Mesenchymal stem cell (in vitro differentiated cells and primary cell): ENCODE results near the gene SLC26A4.
A peak's percentile ranks its signal among the peaks of the same experiment; 100 is the strongest.

Experiments
- DNase-seq: peaks from one replicate; pipeline ENCODE4 v3.0.0-alpha.2; 2013
- H2AFZ ChIP-seq: one replicate; pipeline ENCODE4 v1.6.1; 2013; ENCODE audit warnings: low read depth, mild to moderate bottlenecking, control low read depth, inconsistent platforms, low read length, moderate library complexity
- H2AK5ac ChIP-seq: 2 replicates; pipeline ENCODE4 v1.6.1; 2013; ENCODE audit warnings: low read length, moderate library complexity, mild to moderate bottlenecking, inconsistent platforms; ENCODE audit not compliant: severe bottlenecking
- H2BK120ac ChIP-seq: one replicate; pipeline ENCODE4 v1.6.1; 2013; ENCODE audit warnings: low read depth, mild to moderate bottlenecking, inconsistent platforms, low read length, moderate library complexity
- H2BK12ac ChIP-seq, 2 experiments: one replicate each; pipeline ENCODE4 v1.6.1; 2013; ENCODE audit warnings: inconsistent platforms in 2 of 2, low read length in 2 of 2, mild to moderate bottlenecking in 2 of 2, moderate library complexity in 2 of 2, control low read depth in 1 of 2
- H2BK15ac ChIP-seq: one replicate; pipeline ENCODE4 v1.6.1; 2013; ENCODE audit warnings: mild to moderate bottlenecking, low read depth, inconsistent platforms; ENCODE audit not compliant: poor library complexity, severe bottlenecking
- H2BK5ac ChIP-seq: 2 replicates; pipeline ENCODE4 v1.6.1; 2013; ENCODE audit warnings: low read depth, mild to moderate bottlenecking, low read length, control low read depth, inconsistent platforms; ENCODE audit not compliant: poor library complexity, severe bottlenecking
- H3K14ac ChIP-seq, 2 experiments: one replicate each; pipeline ENCODE4 v1.6.1; 2013; ENCODE audit warnings: inconsistent platforms in 2 of 2, low read length in 2 of 2, control low read depth in 1 of 2, mild to moderate bottlenecking in 1 of 2, moderate library complexity in 1 of 2
- H3K18ac ChIP-seq, 2 experiments: one replicate each; pipeline ENCODE4 v1.6.1; 2013; ENCODE audit warnings: inconsistent platforms in 2 of 2, low read length in 2 of 2, control low read depth in 1 of 2, low read depth in 1 of 2, mild to moderate bottlenecking in 1 of 2
- H3K23ac ChIP-seq, 2 experiments: one replicate each; pipeline ENCODE4 v1.6.1; 2013; ENCODE audit warnings: inconsistent platforms in 2 of 2, low read length in 2 of 2, mild to moderate bottlenecking in 2 of 2, moderate library complexity in 2 of 2, control low read depth in 1 of 2
- H3K27ac ChIP-seq: 2 replicates; pipeline ENCODE4 v1.5.1; 2013; ENCODE audit warnings: mild to moderate bottlenecking, moderate library complexity, low read length, control low read depth, inconsistent platforms; ENCODE audit not compliant: poor library complexity, severe bottlenecking
- H3K27me3 ChIP-seq, 2 experiments: 2 replicates each; pipeline versions ENCODE4 v1.6.1 to v1.7.0; 2013; ENCODE audit warnings: low read length in 2 of 2, mild to moderate bottlenecking in 2 of 2, moderate library complexity in 2 of 2, control low read depth in 1 of 2, inconsistent platforms in 1 of 2; ENCODE audit not compliant: control insufficient read depth in 1 of 2, insufficient read depth in 1 of 2
- H3K36me3 ChIP-seq, 2 experiments: 2 replicates each; pipeline versions ENCODE4 v1.6.1 to v1.7.0; 2013; ENCODE audit warnings: low read length in 2 of 2, control low read depth in 1 of 2, inconsistent platforms in 1 of 2, low read depth in 1 of 2, mild to moderate bottlenecking in 1 of 2; ENCODE audit not compliant: insufficient read depth in 2 of 2, control insufficient read depth in 1 of 2
- H3K4ac ChIP-seq, 2 experiments: one replicate each; pipeline ENCODE4 v1.6.1; 2013; ENCODE audit warnings: inconsistent platforms in 2 of 2, low read length in 2 of 2, mild to moderate bottlenecking in 2 of 2, moderate library complexity in 2 of 2, control low read depth in 1 of 2, low read depth in 1 of 2
- H3K4me1 ChIP-seq: 2 replicates; pipeline ENCODE4 v1.6.1; 2013; ENCODE audit warnings: low read depth, low read length, control low read depth; ENCODE audit not compliant: control insufficient read depth, insufficient read depth
- H3K4me2 ChIP-seq: 2 replicates; pipeline ENCODE4 v1.6.1; 2013; ENCODE audit warnings: low read length, mild to moderate bottlenecking, inconsistent platforms; ENCODE audit not compliant: poor library complexity, severe bottlenecking
- H3K4me3 ChIP-seq, 2 experiments: 2 replicates each; pipeline versions ENCODE4 v1.5.1 to v1.7.0; 2013; ENCODE audit warnings: low read length in 2 of 2, mild to moderate bottlenecking in 2 of 2, control low read depth in 1 of 2, low read depth in 1 of 2; ENCODE audit not compliant: insufficient read depth in 1 of 2
- H3K79me1 ChIP-seq: replicated peaks from 2 replicates; pipeline ENCODE4 v1.6.1; 2013; ENCODE audit warnings: mild to moderate bottlenecking, control low read depth, low read length, inconsistent platforms; ENCODE audit not compliant: poor library complexity, severe bottlenecking
- H3K9ac ChIP-seq: 2 replicates; pipeline ENCODE4 v1.7.0; 2013; ENCODE audit warnings: mild to moderate bottlenecking, low read length, moderate library complexity
- H3K9me3 ChIP-seq: 2 replicates; pipeline ENCODE4 v1.7.0; 2013; ENCODE audit warnings: mild to moderate bottlenecking, low read length; ENCODE audit not compliant: control insufficient read depth
- H4K8ac ChIP-seq: one replicate; pipeline ENCODE4 v1.6.1; 2013; ENCODE audit warnings: inconsistent platforms, mild to moderate bottlenecking, low read length, moderate library complexity
- H4K91ac ChIP-seq: one replicate; pipeline ENCODE4 v1.6.1; 2013; ENCODE audit warnings: mild to moderate bottlenecking, low read length, inconsistent platforms
- WGBS: methylation state at CpG from one replicate; pipeline ENCODE4 v1.1.7; 2013; ENCODE audit warnings: mixed read lengths; 5-methylcytosine and 5-hydroxymethylcytosine counted together

The SLC26A4 gene

DNA sequence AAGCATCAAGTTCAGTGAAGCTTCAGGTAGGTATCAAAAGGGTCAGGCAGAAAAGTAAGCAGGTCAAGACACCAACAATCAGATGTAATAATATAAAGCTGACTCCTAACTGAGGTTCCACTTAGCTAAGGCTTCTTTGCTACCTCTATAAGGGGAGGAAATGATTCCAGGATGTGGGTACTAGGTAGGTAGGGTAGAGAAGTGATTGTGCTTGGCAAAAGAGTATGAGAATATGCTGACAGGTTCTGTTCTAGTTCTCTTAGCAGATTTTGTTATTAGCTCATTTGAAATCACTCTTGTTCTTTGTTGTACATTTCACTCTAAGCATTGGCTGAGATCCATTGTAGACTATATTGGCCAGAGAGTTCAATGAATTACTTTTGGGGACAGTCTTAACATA, 42.6 kb downstream of the SLC26A4 start:
- H2AFZ ChIP-seq, result no peak overlapping the region
- H3K9me3 ChIP-seq, result no peaks in the 10 kb centered on the region
- H3K4me1 ChIP-seq, result no peaks in the 10 kb centered on the region
- H2BK15ac ChIP-seq, result no peak overlapping the region
- no peak overlapping the region for H4K91ac ChIP-seq
- H3K4me3 ChIP-seq, result no peak overlapping the region
- H3K4ac ChIP-seq, result no peak overlapping the region
- no peaks in the 10 kb centered on the region for H3K79me1 ChIP-seq
- no peak overlapping the region for H2BK120ac ChIP-seq
- no peak overlapping the region for H3K9ac ChIP-seq
- no peak overlapping the region for H3K4me2 ChIP-seq
- H4K8ac ChIP-seq, result no peak overlapping the region
- no peak overlapping the region for H2AK5ac ChIP-seq
- no peak overlapping the region for H3K27ac ChIP-seq
- no peak overlapping the region for H3K18ac ChIP-seq
- no peak overlapping the region for H3K14ac ChIP-seq
- no peaks in the 10 kb centered on the region for H3K36me3 ChIP-seq
- no peak overlapping the region for H3K23ac ChIP-seq
- no peak for DNase-seq
- H2BK12ac ChIP-seq, result no peak overlapping the region
- peaks cover 0 to 8% of the 10 kb centered on the region in 2 experiments for H3K27me3 ChIP-seq
- H2BK5ac ChIP-seq, result no peak overlapping the region

DNA sequence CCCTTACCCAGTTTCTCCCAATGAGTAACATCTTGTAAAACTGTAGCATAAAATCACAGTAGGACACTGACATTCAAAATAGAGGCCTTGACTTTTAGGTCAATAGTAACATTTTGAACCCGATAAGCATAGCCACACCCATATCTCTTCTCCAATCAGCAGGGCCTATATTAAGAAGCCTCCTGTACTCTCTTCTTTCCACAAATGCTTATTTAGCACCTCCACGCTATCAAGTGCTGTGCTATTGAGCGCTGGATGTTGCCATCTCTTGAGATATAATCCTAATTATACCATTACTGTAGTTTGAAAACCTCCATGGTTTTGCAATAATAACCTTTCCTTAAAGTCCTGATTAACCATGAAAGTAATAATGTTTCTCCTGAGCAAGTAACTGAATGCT, 43.2 kb downstream of the SLC26A4 start:
- no peak for DNase-seq
- Histone ChIP-seq H3K9me3 (no peaks in the 10 kb centered on the region), H3K27ac (no peak overlapping the region), H3K23ac (no peak overlapping the region), H3K4me3 (no peak overlapping the region), H4K8ac (no peak overlapping the region), H3K9ac (no peak overlapping the region), H2BK12ac (no peak overlapping the region), H2BK15ac (no peak overlapping the region), H2AK5ac (no peak overlapping the region), H3K27me3 (peaks cover 0 to 8% of the 10 kb centered on the region in 2 experiments), H3K36me3 (no peaks in the 10 kb centered on the region), H3K4ac (no peak overlapping the region), H3K79me1 (no peaks in the 10 kb centered on the region), H2BK120ac (no peak overlapping the region), H3K14ac (no peak overlapping the region), H2AFZ (no peak overlapping the region), H2BK5ac (no peak overlapping the region), H3K4me2 (no peak overlapping the region), H4K91ac (no peak overlapping the region), H3K18ac (no peak overlapping the region), H3K4me1 (no peaks in the 10 kb centered on the region)
- 99% methylated on average over 3 of the region's 3 CpGs for WGBS

DNA sequence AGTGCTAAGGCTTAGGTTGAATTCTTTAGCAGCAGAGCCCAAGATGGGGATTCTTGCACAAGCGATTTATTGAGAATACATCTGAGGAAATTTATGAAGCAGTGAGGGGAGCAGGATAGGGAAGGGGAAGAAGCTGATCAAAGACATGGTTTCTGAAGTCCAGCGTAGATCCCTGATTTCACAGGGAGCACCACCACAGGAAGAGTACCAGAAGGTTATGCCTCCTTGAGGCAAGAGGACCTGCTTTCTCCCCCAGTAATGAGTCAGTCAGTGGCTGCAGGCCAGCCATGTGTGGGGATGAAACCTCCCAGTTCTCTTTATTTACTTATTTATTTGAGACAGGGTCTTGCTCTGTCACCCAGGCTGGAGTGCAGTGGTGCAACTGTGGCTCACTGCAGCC, 48.3 kb downstream of the SLC26A4 start:
- Histone ChIP-seq H2BK12ac (no peak overlapping the region), H3K4ac (no peak overlapping the region), H3K9me3 (no peaks in the 10 kb centered on the region), H2BK120ac (no peak overlapping the region), H2AFZ (no peak overlapping the region), H3K36me3 (no peaks in the 10 kb centered on the region), H3K4me3 (no peak overlapping the region), H3K14ac (peak overlapping the region in 1 of 2 experiments; percentile 8), H4K8ac (no peak overlapping the region), H3K9ac (no peak overlapping the region), H3K27me3 (peaks cover 0 to 3% of the 10 kb centered on the region in 2 experiments), H2BK15ac (no peak overlapping the region), H3K79me1 (no peaks in the 10 kb centered on the region), H3K18ac (no peak overlapping the region), H3K27ac (no peak overlapping the region), H2AK5ac (no peak overlapping the region), H3K4me1 (no peaks in the 10 kb centered on the region), H4K91ac (no peak overlapping the region), H3K23ac (no peak overlapping the region), H2BK5ac (no peak overlapping the region), H3K4me2 (no peak overlapping the region)
- DNase-seq, result no peak
- 98% methylated on average over 2 of the region's 2 CpGs for WGBS

DNA sequence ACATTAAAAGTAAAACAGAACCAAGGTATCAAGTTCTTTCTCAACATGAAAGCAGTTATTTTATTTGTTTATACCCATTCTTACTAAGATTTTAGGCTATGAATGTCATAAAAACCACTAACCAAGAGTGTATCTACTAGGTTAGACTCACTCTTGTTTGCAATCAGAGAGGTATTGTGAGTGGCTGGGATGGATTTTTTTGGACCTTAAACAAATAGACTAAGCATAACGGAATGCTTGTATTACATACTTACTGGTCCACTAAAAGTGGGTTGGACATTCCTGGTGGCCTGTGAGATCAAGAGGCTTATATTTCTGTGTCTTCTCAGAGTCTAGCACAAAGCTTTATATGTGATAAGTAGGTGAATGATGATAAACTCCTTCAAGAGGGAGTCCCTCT, 50.7 kb downstream of the SLC26A4 start:
- no CpG with 5 or more reads among the region's 1 CpG for WGBS
- H2BK15ac ChIP-seq, result no peak overlapping the region

More for the DNA sequence above, 50.7 kb downstream of the SLC26A4 start:
- Histone ChIP-seq H2BK12ac (no peak overlapping the region), H3K79me1 (no peaks in the 10 kb centered on the region), H3K9ac (no peak overlapping the region), H3K14ac (no peak overlapping the region), H4K8ac (no peak overlapping the region), H4K91ac (no peak overlapping the region), H3K18ac (no peak overlapping the region), H3K27me3 (no peaks in the 10 kb centered on the region), H3K4me2 (no peak overlapping the region), H3K27ac (no peak overlapping the region), H3K36me3 (no peaks in the 10 kb centered on the region), H2BK5ac (no peak overlapping the region), H2BK120ac (no peak overlapping the region), H3K9me3 (no peaks in the 10 kb centered on the region), H3K4me3 (no peak overlapping the region), H3K4me1 (peaks cover 1% of the 10 kb centered on the region), H3K23ac (no peak overlapping the region), H2AK5ac (no peak overlapping the region), H3K4ac (no peak overlapping the region), H2AFZ (no peak overlapping the region)
- DNase-seq, result no peak
